GM23248 (cell line): ENCODE results near the gene CLDN15. TPM values are rescaled to one million over a fixed set of nuclear protein-coding genes. Genes with fewer than 3 reads are reported as not detected.
A peak's percentile ranks its signal among the peaks of the same experiment; 100 is the strongest.

Experiments used
- DNase-seq: peaks from one replicate; pipeline ENCODE4 v3.0.0-alpha.2; 2015
- H2AFZ ChIP-seq: fragments of 200-600 bp; sonication (generic); 2 replicates; pipeline ENCODE4 v1.6.1; 2016; ENCODE audit warnings: antibody characterized with exemption
- H3F3A ChIP-seq: fragments of 200-600 bp; sonication (generic); 2 replicates; pipeline ENCODE4 v1.6.1; 2016; ENCODE audit warnings: mild to moderate bottlenecking, antibody characterized with exemption, mixed run types; ENCODE audit not compliant: insufficient read depth
- H3K27ac ChIP-seq: fragments of 200-600 bp; sonication (generic); 2 replicates; pipeline ENCODE4 v1.5.1; 2016; ENCODE audit warnings: mild to moderate bottlenecking
- H3K27me3 ChIP-seq: fragments of 200-600 bp; sonication (generic); replicated peaks from 2 replicates; pipeline ENCODE4 v1.6.1; 2016; ENCODE audit warnings: mild to moderate bottlenecking; ENCODE audit not compliant: insufficient read depth
- H3K36me3 ChIP-seq: fragments of 200-600 bp; sonication (generic); 2 replicates; pipeline ENCODE4 v1.6.1; 2016; ENCODE audit warnings: low read depth, mild to moderate bottlenecking
- H3K4me1 ChIP-seq: fragments of 200-600 bp; sonication (generic); 2 replicates; pipeline ENCODE4 v1.6.1; 2016; ENCODE audit warnings: mild to moderate bottlenecking; ENCODE audit not compliant: insufficient read depth
- H3K4me2 ChIP-seq: fragments of 200-600 bp; sonication (generic); one replicate; pipeline ENCODE4 v1.6.1; 2016; ENCODE audit warnings: mild to moderate bottlenecking; ENCODE audit not compliant: unreplicated experiment
- H3K4me3 ChIP-seq: fragments of 200-600 bp; sonication (generic); 2 replicates; pipeline ENCODE4 v1.5.1; 2016; ENCODE audit warnings: mild to moderate bottlenecking
- H3K79me2 ChIP-seq: fragments of 200-600 bp; sonication (generic); 2 replicates; pipeline ENCODE4 v1.6.1; 2016; ENCODE audit warnings: mild to moderate bottlenecking; ENCODE audit not compliant: insufficient read depth
- H3K9ac ChIP-seq: fragments of 200-600 bp; sonication (generic); 2 replicates; pipeline ENCODE4 v1.6.1; 2016; ENCODE audit warnings: mild to moderate bottlenecking
- H3K9me2 ChIP-seq: fragments of 200-600 bp; sonication (generic); 2 replicates; pipeline ENCODE4 v1.6.1; 2016; ENCODE audit warnings: mixed run types, mild to moderate bottlenecking, moderate library complexity; ENCODE audit not compliant: insufficient read depth
- H3K9me3 ChIP-seq: fragments of 200-600 bp; sonication (generic); one replicate; pipeline ENCODE4 v1.6.1; 2017; ENCODE audit warnings: low read depth
- H4K20me1 ChIP-seq: fragments of 200-600 bp; sonication (generic); 2 replicates; pipeline ENCODE4 v1.6.0; 2016; ENCODE audit not compliant: insufficient read depth
- EZH2 ChIP-seq: fragments of 200-600 bp; sonication (generic); IDR thresholded peaks from 2 replicates; pipeline ENCODE4 v1.6.1; 2018; ENCODE audit warnings: antibody characterized with exemption, mild to moderate bottlenecking; ENCODE audit not compliant: insufficient read depth, poor library complexity, severe bottlenecking
- EZH2phosphoT487 ChIP-seq: fragments of 200-600 bp; sonication (generic); IDR thresholded peaks from 2 replicates; pipeline ENCODE4 v1.6.1; 2018; ENCODE audit warnings: antibody characterized with exemption, moderate library complexity, mild to moderate bottlenecking, low read depth; ENCODE audit not compliant: insufficient read depth
- WGBS, 2 experiments: methylation state at CpG; one replicate each; pipeline ENCODE4 v1.1.6; 2015 to 2017; ENCODE audit warnings: low lambda C conversion rate in 2 of 2, low coverage in 1 of 2; ENCODE audit errors: missing lambda C conversion rate in 2 of 2; 5-methylcytosine and 5-hydroxymethylcytosine counted together
- in situ Hi-C: fragments of 300-500 bp; cut with MboI; formaldehyde crosslinking; loops from 2 replicates; pipeline ENCODE4 v1.15.0; 2020
- polyA plus RNA-seq: library from polyadenylated mRNA; unstranded; fragments of >200 nt; fragmentation: Nextera tagmentation; extraction: Ambion mirVana; gene quantifications from 2 replicates; pipeline ENCODE4 v1.2.1, GENCODE V29; 2016
- total RNA-seq: library from RNA; depleted of rRNA; stranded (reverse); fragments of >200 nt; shearing (Covaris generic); gene quantifications from 2 replicates; pipeline ENCODE4 v1.2.3, GENCODE V29; 2014

Gene CLDN15
- total and polyA plus RNA-seq, 2 experiments from 2014 or later: 1.4 to 5.0 TPM

GRCh38 chr7:101248276-101248675, 10.7 kb upstream of the CLDN15 start:
- no peaks in the 10 kb centered on the region for H3K27me3 ChIP-seq
- H3K9me3 ChIP-seq: no peaks in the 10 kb centered on the region
- H3K36me3 ChIP-seq: no peaks in the 10 kb centered on the region
- peaks cover 67% of the 10 kb centered on the region for H3K79me2 ChIP-seq
- no peaks in the 10 kb centered on the region for H3K9me2 ChIP-seq
- no peak for DNase-seq
- no peak overlapping the region for H2AFZ ChIP-seq
- in situ Hi-C loops: no loop called here
- H3K4me1 ChIP-seq: peaks cover 20% of the 10 kb centered on the region
- H3K4me2 ChIP-seq: no peak overlapping the region
- no peaks in the 10 kb centered on the region for H4K20me1 ChIP-seq
- H3K27ac ChIP-seq: no peak overlapping the region
- H3K4me3 ChIP-seq: no peak overlapping the region
- peaks cover 8% of the 10 kb centered on the region for H3F3A ChIP-seq
- TF ChIP-seq EZH2phosphoT487: no peak
- TF ChIP-seq EZH2: no peak
- WGBS, 2 experiments: 93 to 98% methylated on average over 5 of the region's 5 CpGs
- no peak overlapping the region for H3K9ac ChIP-seq

DNA sequence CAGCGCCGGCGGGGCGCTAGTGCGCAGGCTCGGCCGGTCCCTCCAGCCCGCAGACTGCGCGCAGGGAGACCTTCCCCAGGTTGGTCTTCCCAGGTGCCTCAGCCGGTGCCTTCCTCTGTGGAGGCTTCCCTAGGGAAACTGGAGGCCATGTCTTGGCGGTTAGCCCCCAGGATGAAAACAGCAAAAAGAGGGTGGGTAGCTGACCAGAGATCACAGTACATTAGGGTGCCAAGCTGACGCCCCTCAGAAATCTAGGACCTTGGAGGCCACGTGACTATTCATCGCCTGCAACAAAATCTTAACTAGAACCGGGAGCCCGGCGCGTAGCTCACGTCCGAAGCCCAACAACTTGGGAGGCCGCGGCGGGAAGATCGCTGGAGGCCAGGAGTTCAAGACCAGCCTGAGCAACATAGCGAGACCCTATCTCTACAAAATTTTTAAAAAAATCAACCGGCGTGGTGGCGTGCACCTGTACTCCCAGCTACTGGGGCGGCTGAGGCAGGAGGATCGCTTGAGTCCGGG, 7.6 kb upstream of the CLDN15 start:
- DNase-seq: no peak
- no peaks in the 10 kb centered on the region for H3K9me2 ChIP-seq
- peaks cover 12% of the 10 kb centered on the region for H3K4me1 ChIP-seq
- TF ChIP-seq EZH2: no peak
- no peak for TF ChIP-seq EZH2phosphoT487
- 21 to 22% methylated on average over 32 of the region's 32 CpGs for WGBS, 2 experiments
- H3K27ac ChIP-seq: peak overlapping the region; percentile 87
- peak overlapping the region; percentile 94 for H3K4me3 ChIP-seq
- peak overlapping the region; percentile 94 for H3K4me2 ChIP-seq
- H4K20me1 ChIP-seq: no peaks in the 10 kb centered on the region
- in situ Hi-C loops: no loop called here
- no peaks in the 10 kb centered on the region for H3K36me3 ChIP-seq
- peaks cover 15% of the 10 kb centered on the region for H3F3A ChIP-seq
- H3K9ac ChIP-seq: peak overlapping the region; percentile 87
- H3K27me3 ChIP-seq: no peaks in the 10 kb centered on the region
- no peaks in the 10 kb centered on the region for H3K9me3 ChIP-seq
- H2AFZ ChIP-seq: peak overlapping the region; percentile 84
- H3K79me2 ChIP-seq: peaks cover 83% of the 10 kb centered on the region

DNA sequence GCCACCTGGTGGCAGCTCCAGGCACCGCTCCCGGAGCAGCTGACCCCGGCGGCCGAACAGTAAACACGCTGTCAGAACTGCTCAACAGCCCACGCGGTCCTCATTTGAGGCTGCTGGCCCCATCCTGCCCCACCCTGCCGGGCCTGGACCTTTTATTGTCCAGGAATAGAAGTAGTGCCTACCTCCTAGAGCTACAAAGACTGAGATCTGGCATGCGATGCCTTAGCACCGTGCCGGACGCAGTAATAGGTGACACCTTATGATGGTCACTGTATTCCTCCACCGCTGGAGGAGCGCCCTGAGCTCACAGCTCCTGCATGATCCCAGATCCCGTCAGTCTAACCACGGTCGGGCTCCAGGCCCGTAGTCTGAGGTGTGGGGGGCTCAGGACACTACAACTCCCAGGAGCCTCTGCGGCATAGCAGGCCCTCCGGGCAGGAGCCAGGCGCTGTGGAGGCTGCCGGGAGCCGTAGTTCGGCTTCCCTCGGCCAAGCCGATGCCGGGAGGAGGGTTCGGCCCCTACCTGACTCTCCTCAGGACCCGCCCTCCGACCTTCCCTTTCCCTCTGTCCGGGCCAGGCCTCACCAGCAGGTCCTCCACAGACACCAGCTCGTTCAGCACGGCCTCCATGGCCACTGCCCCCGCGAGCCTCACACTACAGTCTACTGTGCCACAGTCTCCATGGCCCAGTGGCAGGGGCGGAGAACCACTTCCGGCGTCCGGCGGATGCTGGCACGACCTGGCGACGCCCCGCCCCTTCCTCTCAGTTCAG, 7.0 kb upstream of the CLDN15 start, which contains the start of gene FIS1:
TSS of gene FIS1 (minus strand) at position 707 of the 772 bp plus-strand sequence. CDS start at position 630, 77 bp downstream.
- peak within 1 kb of the TSS; percentile 94 for H3K4me2 ChIP-seq
- peaks cover 10% of the 10 kb centered on the region for H3K4me1 ChIP-seq
- peaks cover 15% of the 10 kb centered on the region for H3F3A ChIP-seq
- H4K20me1 ChIP-seq: no peaks in the 10 kb centered on the region
- in situ Hi-C loops: no loop called here
- 1% methylated on average over 44 to 45 of the region's 45 CpGs for WGBS, 2 experiments
- peak within 1 kb of the TSS; percentile 94 for H3K4me3 ChIP-seq
- peaks cover 81% of the 10 kb centered on the region for H3K79me2 ChIP-seq
- peak within 1 kb of the TSS; percentile 87 for H3K9ac ChIP-seq
- no peaks in the 10 kb centered on the region for H3K9me3 ChIP-seq
- H3K27me3 ChIP-seq: no peaks in the 10 kb centered on the region
- peak within 1 kb of the TSS; percentile 87 for H3K27ac ChIP-seq
- TF ChIP-seq EZH2 (no peak), EZH2phosphoT487 (no peak)
- no peaks in the 10 kb centered on the region for H3K36me3 ChIP-seq
- no peaks in the 10 kb centered on the region for H3K9me2 ChIP-seq
- H2AFZ ChIP-seq: peak within 1 kb of the TSS; percentile 84
- peak; percentile 98 for DNase-seq

DNA sequence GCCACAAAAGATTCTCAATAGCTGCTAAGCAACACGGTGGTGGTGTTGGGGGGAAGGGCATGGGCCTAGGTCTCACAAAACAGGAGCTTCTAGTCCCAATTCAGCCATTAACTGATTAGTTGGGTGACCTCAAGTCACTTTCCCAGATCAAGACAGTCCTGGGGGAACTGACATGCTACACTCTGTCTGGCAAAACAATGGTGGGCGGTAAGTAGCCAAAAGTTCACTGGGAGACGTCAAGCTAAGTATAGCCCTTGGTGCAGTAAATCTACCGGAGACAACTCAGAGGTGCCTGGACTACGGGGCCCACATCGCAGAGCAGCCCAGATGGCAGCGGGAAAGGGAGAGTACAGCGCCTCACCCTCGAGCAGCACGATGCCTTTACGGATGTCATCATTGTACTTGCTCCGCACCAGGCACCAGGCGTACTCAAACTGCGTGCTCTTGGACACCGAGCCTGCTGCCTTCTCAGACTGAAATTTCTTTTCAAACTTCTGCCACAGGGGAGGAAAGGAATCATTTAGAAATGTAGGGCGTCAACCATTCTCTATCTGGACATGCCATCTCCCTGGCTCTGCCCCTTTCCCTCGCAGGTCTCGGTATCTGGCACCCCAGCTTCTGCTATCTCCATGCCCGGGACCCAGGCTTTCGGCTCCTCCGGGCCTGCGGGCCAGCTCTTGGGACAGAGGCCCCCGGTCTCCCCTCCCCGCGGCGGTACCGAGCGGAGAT, 6.2 kb upstream of the CLDN15 start:
- H4K20me1 ChIP-seq: no peaks in the 10 kb centered on the region
- peaks cover 15% of the 10 kb centered on the region for H3F3A ChIP-seq
- peak overlapping the region; percentile 94 for H3K4me2 ChIP-seq
- H3K9me3 ChIP-seq: no peaks in the 10 kb centered on the region
- 3 to 4% methylated on average over 28 of the region's 28 CpGs for WGBS, 2 experiments
- H3K79me2 ChIP-seq: peaks cover 73% of the 10 kb centered on the region
- peak overlapping the region; percentile 87 for H3K9ac ChIP-seq
- in situ Hi-C loops: no loop called here
- DNase-seq: peak; percentile 71
- H3K36me3 ChIP-seq: no peaks in the 10 kb centered on the region
- H3K27me3 ChIP-seq: no peaks in the 10 kb centered on the region
- H3K4me1 ChIP-seq: peaks cover 10% of the 10 kb centered on the region
- no peaks in the 10 kb centered on the region for H3K9me2 ChIP-seq
- peak overlapping the region; percentile 84 for H2AFZ ChIP-seq
- TF ChIP-seq EZH2 (no peak), EZH2phosphoT487 (no peak)
- peak overlapping the region; percentile 87 for H3K27ac ChIP-seq
- peak overlapping the region; percentile 94 for H3K4me3 ChIP-seq
